ENCODE measurements around the gene NPC1L1.
"Not testable (repeated sequence)": the region's sequence is repeated elsewhere in the genome, so short reads cannot be mapped to it uniquely, and the experiment has no call there.

NPC1L1 gene

DNA sequence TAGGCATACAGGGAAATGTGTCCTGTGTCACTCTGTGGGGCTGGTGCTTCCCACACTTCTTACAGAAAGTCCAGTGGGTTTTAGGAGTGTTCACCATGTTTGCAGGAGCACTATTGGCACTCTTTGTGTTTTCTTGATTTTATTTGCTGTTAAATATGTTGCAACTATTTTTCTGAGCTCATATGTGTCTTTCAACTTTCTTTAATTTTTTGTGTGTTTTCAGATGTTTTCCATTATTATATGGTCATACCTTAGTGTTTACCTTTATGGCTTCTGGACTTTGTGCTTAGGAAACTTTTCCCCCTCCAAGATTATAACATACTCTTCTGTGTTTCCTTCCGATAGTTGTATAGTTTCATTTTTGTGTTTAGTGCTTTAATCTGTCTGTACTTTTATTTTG is 29.9 kb downstream of the NPC1L1 start:
- Histone ChIP-seq H4K12ac (ENCODE audit: low read depth, low read length) (no peak overlapping the region), H3K14ac (ENCODE audit: low read length) (no peak overlapping the region), H2AK5ac (ENCODE audit: low read length) (no peak overlapping the region), H3K36me3 (ENCODE audit: control insufficient read depth in 1 of 2, insufficient read depth in 2 of 2, low read length in 2 of 2) (no peaks in the 10 kb centered on the region), H2BK12ac (ENCODE audit: low read length) (no peak overlapping the region), H4K8ac (ENCODE audit: low read depth, low read length) (no peak overlapping the region), H2BK120ac (ENCODE audit: insufficient read depth, low read length, poor library complexity) (no peak overlapping the region), H3K79me2 (ENCODE audit: control insufficient read depth, insufficient read depth, low read length, poor library complexity) (no peaks in the 10 kb centered on the region), H3K23ac (ENCODE audit: low read length) (no peak overlapping the region), H3K79me1 (ENCODE audit: low read length) (no peaks in the 10 kb centered on the region), H3K18ac (ENCODE audit: low read length) (no peak overlapping the region), H3K27me3 (ENCODE audit: insufficient read depth, low read length) (no peaks in the 10 kb centered on the region), H3K4me3 (ENCODE audit: low read depth, low read length) (no peak overlapping the region), H3K4ac (ENCODE audit: low read depth, low read length) (no peak overlapping the region), H3K9me3 (ENCODE audit: insufficient read depth, low read depth, low read length) (peaks cover 10% of the 10 kb centered on the region), H3K4me2 (ENCODE audit: low read length) (no peak overlapping the region), H4K91ac (ENCODE audit: low read depth, low read length) (no peak overlapping the region), H3K4me1 (ENCODE audit: control insufficient read depth in 1 of 2, insufficient read depth in 2 of 2, low read length in 2 of 2) (no peaks in the 10 kb centered on the region), H3K27ac (ENCODE audit: low read depth, low read length) (no peak overlapping the region), H2AFZ (ENCODE audit: insufficient read depth, low read length, poor library complexity) (no peak overlapping the region), H2BK5ac (ENCODE audit: low read depth, low read length, poor library complexity) (no peak overlapping the region), H3K9ac (ENCODE audit: low read length) (no peak overlapping the region)
- WGBS (ENCODE audit: extremely low coverage, insufficient coverage, insufficient read length) = no CpG with 5 or more reads among the region's 1 CpG
- DNase-seq = no peak

DNA sequence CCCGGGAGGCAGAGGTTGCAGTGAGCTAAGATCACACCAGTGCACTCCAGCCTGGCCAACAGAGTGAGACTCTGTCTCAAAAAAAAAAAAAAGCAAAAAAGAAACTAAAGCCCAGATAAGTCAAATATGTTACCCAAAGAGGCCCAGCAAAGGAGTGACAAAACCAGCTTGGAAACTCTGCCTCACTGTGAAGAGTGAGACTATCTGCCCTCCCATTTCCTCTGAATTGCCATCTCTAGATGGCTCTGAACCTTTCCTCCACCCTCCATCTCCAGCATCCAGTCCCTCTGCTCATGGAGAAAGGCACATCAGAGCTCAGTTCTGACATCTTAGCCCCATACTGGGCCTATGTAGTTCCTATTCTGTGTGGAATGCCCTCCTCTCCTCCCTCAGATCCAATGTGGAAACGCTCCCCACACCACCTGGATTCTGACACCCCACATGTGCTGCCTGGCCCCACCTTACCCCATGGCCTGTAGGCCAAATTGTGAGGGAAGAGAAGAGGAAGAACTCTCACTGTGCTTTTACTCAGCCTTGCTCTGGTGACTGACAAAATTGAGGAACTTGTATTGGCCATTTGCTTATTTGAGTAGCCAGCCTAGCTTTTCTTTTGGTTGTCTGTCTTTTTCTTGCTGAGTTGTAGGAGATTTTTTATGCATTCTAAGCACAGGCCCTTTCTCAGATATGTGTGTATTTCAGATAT is 32.7 kb downstream of the NPC1L1 start:
- Histone ChIP-seq H3K4me3 (ENCODE audit: low read depth, low read length) (no peak overlapping the region), H2BK12ac (ENCODE audit: low read length) (no peak overlapping the region), H3K79me1 (ENCODE audit: low read length) (no peaks in the 10 kb centered on the region), H3K14ac (ENCODE audit: low read length) (no peak overlapping the region), H4K91ac (ENCODE audit: low read depth, low read length) (no peak overlapping the region), H3K36me3 (ENCODE audit: control insufficient read depth in 1 of 2, insufficient read depth in 2 of 2, low read length in 2 of 2) (no peaks in the 10 kb centered on the region), H3K23ac (ENCODE audit: low read length) (no peak overlapping the region), H2AK5ac (ENCODE audit: low read length) (no peak overlapping the region), H3K27ac (ENCODE audit: low read depth, low read length) (no peak overlapping the region), H3K4me1 (ENCODE audit: control insufficient read depth in 1 of 2, insufficient read depth in 2 of 2, low read length in 2 of 2) (no peaks in the 10 kb centered on the region), H4K12ac (ENCODE audit: low read depth, low read length) (no peak overlapping the region), H3K18ac (ENCODE audit: low read length) (no peak overlapping the region), H3K79me2 (ENCODE audit: control insufficient read depth, insufficient read depth, low read length, poor library complexity) (no peaks in the 10 kb centered on the region), H2BK5ac (ENCODE audit: low read depth, low read length, poor library complexity) (no peak overlapping the region), H3K9ac (ENCODE audit: low read length) (no peak overlapping the region), H3K4ac (ENCODE audit: low read depth, low read length) (no peak overlapping the region), H3K4me2 (ENCODE audit: low read length) (no peak overlapping the region), H3K27me3 (ENCODE audit: insufficient read depth, low read length) (no peaks in the 10 kb centered on the region), H2BK120ac (ENCODE audit: insufficient read depth, low read length, poor library complexity) (no peak overlapping the region), H2AFZ (ENCODE audit: insufficient read depth, low read length, poor library complexity) (no peak overlapping the region), H3K9me3 (ENCODE audit: insufficient read depth, low read depth, low read length) (peaks cover 8% of the 10 kb centered on the region), H4K8ac (ENCODE audit: low read depth, low read length) (no peak overlapping the region)
- no CpG with 5 or more reads among the region's 2 CpGs for WGBS (ENCODE audit: extremely low coverage, insufficient coverage, insufficient read length)
- no peak for DNase-seq

DNA sequence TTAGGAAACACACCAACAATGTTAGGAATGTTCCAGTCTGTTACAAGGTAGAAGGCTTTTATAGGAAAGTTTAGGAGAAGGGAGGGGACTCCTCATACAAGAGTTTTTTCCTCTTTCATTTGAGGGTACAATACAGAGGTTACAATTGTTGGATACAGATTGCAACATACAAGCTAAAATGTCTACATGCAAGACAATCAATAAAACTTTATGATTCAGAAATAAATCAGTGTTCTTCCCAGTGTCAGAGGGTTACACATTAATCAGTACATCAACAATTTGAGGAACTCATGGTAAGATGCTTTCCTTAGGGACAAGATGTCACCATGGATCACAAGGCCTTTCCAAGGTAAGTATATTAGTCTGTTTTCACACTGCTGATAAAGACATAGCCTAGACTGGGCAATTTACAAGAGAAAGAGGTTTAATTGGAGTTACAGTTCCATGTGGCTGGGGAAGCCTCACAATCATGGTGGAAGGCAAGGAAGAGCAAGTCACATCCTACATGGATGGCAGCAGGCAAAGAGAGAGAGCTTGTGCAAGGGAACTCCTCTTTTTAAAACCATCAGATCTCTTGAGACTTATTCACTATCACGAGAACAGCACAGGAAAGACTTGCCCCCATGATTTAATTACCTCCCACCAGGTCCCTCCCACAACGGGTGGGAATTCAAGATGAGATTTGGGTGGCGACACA is 34.4 kb downstream of the NPC1L1 start:
- not testable (repeated sequence) for H3K4me3 ChIP-seq (ENCODE audit: low read depth, low read length); H3K18ac ChIP-seq (ENCODE audit: low read length); H3K36me3 ChIP-seq (ENCODE audit: control insufficient read depth in 1 of 2, insufficient read depth in 2 of 2, low read length in 2 of 2); H2AK5ac ChIP-seq (ENCODE audit: low read length); H3K9ac ChIP-seq (ENCODE audit: low read length); H3K23ac ChIP-seq (ENCODE audit: low read length); H3K79me2 ChIP-seq (ENCODE audit: control insufficient read depth, insufficient read depth, low read length, poor library complexity); H2BK5ac ChIP-seq (ENCODE audit: low read depth, low read length, poor library complexity); H3K27ac ChIP-seq (ENCODE audit: low read depth, low read length); H4K8ac ChIP-seq (ENCODE audit: low read depth, low read length); H3K79me1 ChIP-seq (ENCODE audit: low read length); H2AFZ ChIP-seq (ENCODE audit: insufficient read depth, low read length, poor library complexity); H3K4ac ChIP-seq (ENCODE audit: low read depth, low read length); H3K27me3 ChIP-seq (ENCODE audit: insufficient read depth, low read length); H3K9me3 ChIP-seq (ENCODE audit: insufficient read depth, low read depth, low read length); H4K12ac ChIP-seq (ENCODE audit: low read depth, low read length); H2BK12ac ChIP-seq (ENCODE audit: low read length); H3K4me2 ChIP-seq (ENCODE audit: low read length); H2BK120ac ChIP-seq (ENCODE audit: insufficient read depth, low read length, poor library complexity); H3K14ac ChIP-seq (ENCODE audit: low read length); H3K4me1 ChIP-seq (ENCODE audit: control insufficient read depth in 1 of 2, insufficient read depth in 2 of 2, low read length in 2 of 2); H4K91ac ChIP-seq (ENCODE audit: low read depth, low read length); DNase-seq
- no CpG with 5 or more reads among the region's 3 CpGs for WGBS (ENCODE audit: extremely low coverage, insufficient coverage, insufficient read length)

DNA sequence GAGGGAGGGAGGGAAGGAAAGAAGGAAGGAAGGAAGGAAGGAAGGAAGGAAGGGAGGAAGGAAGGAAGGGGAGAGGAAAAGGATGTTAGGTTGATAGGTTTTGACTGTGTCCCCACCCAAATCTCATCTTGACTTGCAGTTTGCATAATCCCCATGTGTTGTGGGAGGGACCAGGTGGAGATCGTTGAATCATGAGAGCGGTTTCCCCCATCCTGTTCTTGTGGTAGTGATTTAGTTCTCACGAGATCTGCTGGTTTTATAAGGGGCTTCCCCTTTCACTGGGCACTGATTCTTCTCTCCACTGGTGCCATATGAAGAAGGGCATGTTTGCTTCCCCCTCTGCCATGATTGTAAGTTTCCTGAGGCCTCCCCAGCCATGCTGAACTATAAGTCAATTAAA is 35.5 kb downstream of the NPC1L1 start:
- no peak overlapping the region for H3K27ac ChIP-seq (ENCODE audit: low read depth, low read length)
- no peak overlapping the region for H2BK12ac ChIP-seq (ENCODE audit: low read length)
- H3K4me3 ChIP-seq (ENCODE audit: low read depth, low read length) = no peak overlapping the region
- no peaks in the 10 kb centered on the region for H3K27me3 ChIP-seq (ENCODE audit: insufficient read depth, low read length)
- no peaks in the 10 kb centered on the region for H3K79me2 ChIP-seq (ENCODE audit: control insufficient read depth, insufficient read depth, low read length, poor library complexity)
- H3K79me1 ChIP-seq (ENCODE audit: low read length) = no peaks in the 10 kb centered on the region
- H4K12ac ChIP-seq (ENCODE audit: low read depth, low read length) = no peak overlapping the region
- H3K4ac ChIP-seq (ENCODE audit: low read depth, low read length) = no peak overlapping the region
- no CpG with 5 or more reads among the region's 3 CpGs for WGBS (ENCODE audit: extremely low coverage, insufficient coverage, insufficient read length)
- H4K8ac ChIP-seq (ENCODE audit: low read depth, low read length) = no peak overlapping the region
- no peak overlapping the region for H3K4me2 ChIP-seq (ENCODE audit: low read length)
- H2AK5ac ChIP-seq (ENCODE audit: low read length) = no peak overlapping the region
- H3K9me3 ChIP-seq (ENCODE audit: insufficient read depth, low read depth, low read length) = peaks cover 3% of the 10 kb centered on the region
- no peak overlapping the region for H3K9ac ChIP-seq (ENCODE audit: low read length)
- H2BK120ac ChIP-seq (ENCODE audit: insufficient read depth, low read length, poor library complexity) = no peak overlapping the region
- no peak overlapping the region for H2AFZ ChIP-seq (ENCODE audit: insufficient read depth, low read length, poor library complexity)
- no peak overlapping the region for H4K91ac ChIP-seq (ENCODE audit: low read depth, low read length)
- DNase-seq = no peak
- no peak overlapping the region for H3K14ac ChIP-seq (ENCODE audit: low read length)
- H2BK5ac ChIP-seq (ENCODE audit: low read depth, low read length, poor library complexity) = no peak overlapping the region
- no peak overlapping the region for H3K18ac ChIP-seq (ENCODE audit: low read length)
- no peak overlapping the region for H3K23ac ChIP-seq (ENCODE audit: low read length)
- no peaks in the 10 kb centered on the region for H3K4me1 ChIP-seq (ENCODE audit: control insufficient read depth in 1 of 2, insufficient read depth in 2 of 2, low read length in 2 of 2)
- no peaks in the 10 kb centered on the region for H3K36me3 ChIP-seq (ENCODE audit: control insufficient read depth in 1 of 2, insufficient read depth in 2 of 2, low read length in 2 of 2)

Measured in trophoblast cell (in vitro differentiated cells and primary cell).